GM21360 (cell line): ENCODE data around the gene ZC3H6.

Experiments
- ATAC-seq: cut with Tn5 transposase; IDR thresholded peaks from one replicate; pipeline ENCODE4 v1.9.1; 2021; ENCODE audit warnings: mild to moderate bottlenecking, moderate library complexity; ENCODE audit not compliant: unreplicated experiment

The ZC3H6 gene

GRCh38 chr2:112275311-112275886 is at the start of gene ZC3H6:
Gene ZC3H6, plus strand, starts transcription at chr2:112275597. Its CDS starts 398 bp downstream, at chr2:112275995.
- peak; percentile 94 for ATAC-seq

DNA sequence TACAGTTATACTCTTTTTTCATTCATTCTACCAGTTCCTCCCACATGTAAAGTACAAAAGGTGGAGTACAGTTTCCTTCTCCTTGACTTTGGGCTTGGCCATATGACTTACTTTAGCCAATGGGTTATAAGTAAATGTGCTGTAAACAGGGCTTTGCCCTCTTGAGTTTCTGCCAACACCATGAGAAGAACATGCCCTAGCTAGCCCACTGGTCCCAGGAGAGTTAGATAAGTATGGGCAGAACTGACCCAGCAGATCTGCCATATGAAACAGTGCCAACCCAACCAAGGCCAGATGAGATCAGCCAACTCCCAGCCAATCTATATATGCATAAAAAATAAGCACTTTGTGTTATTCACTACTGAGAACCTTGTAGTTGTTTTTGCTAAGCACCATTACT is 46.0 kb upstream of the ZC3H6 start:
- no peak for ATAC-seq

DNA sequence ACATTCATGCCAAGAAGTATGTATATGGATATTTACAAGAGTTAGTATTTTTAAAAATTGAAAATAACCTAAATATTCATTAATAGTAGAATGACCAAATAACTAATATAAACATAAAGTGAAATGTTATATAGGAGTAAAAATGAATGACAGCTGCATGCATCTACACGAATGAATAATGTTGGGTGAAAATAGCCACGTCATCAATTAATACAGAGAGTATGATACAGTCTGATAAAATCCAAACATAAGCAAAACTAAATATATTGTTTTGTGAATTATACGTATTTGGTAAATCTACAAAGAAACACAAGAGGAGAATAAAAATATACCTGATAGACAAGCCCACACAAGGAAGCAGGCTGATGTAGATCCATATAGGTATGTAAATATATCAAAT is 45.0 kb upstream of the ZC3H6 start:
- no peak for ATAC-seq

- no peak for ATAC-seq
Observed at GRCh38 chr2:112239862-112240261, 35.5 kb upstream of the ZC3H6 start.

- ATAC-seq: no peak
Observed at GRCh38 chr2:112242384-112242783, 33.0 kb upstream of the ZC3H6 start.

GRCh38 chr2:112243233-112243632 is 32.2 kb upstream of the ZC3H6 start:
- no peak for ATAC-seq

- ATAC-seq: no peak
Observed at GRCh38 chr2:112244854-112245253, 30.5 kb upstream of the ZC3H6 start.

DNA sequence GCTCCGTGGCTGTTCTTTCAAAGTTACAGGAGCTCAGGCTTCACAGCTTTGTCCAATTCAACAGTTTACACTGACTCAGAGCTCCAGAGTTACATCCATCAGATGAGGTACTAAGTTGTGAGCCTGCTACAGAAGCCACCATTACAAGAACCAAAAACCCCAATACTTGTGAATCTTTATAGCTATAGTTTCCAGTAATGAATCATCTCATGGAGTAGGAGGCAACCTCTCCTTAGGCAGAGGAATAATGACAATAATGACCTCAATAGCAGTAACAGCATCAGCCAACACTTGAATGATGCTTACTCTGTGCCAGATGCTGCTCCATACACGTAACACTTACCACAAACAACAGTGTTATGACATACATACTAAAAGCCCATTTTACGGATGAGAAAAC is 24.1 kb upstream of the ZC3H6 start:
- no peak for ATAC-seq

DNA sequence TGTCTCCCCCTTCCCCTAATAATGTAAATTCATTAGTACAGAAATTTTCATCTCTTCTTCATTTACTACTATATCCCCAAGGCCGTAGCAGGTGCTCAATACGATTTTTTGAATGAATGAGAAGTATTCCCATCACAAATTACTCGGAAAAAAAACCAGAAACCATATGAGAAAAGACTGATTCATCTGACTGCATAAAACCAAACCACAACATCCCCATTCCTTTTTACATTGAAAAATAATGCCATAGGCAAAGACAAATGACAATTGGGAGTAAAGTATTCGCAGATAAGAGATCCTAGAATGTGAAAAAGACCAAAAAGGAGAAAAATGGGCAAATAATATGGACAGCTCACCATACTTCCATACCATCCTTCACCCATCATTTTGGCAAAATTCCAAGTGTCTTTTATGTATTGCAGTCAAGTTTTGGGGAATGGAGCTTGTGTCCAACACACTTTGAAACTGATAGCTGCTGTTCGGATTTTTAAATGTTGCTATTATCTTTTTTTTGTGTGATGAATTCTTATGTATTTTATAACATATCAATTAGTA is 22.1 kb upstream of the ZC3H6 start:
- ATAC-seq: no peak

- ATAC-seq: peak; percentile 94
Observed at GRCh38 chr2:112254466-112255240, 20.7 kb upstream of the ZC3H6 start, which contains the start of gene ZC3H8. Gene ZC3H8, minus strand, starts transcription at chr2:112255042. Its CDS starts 61 bp downstream, at chr2:112254981.

DNA sequence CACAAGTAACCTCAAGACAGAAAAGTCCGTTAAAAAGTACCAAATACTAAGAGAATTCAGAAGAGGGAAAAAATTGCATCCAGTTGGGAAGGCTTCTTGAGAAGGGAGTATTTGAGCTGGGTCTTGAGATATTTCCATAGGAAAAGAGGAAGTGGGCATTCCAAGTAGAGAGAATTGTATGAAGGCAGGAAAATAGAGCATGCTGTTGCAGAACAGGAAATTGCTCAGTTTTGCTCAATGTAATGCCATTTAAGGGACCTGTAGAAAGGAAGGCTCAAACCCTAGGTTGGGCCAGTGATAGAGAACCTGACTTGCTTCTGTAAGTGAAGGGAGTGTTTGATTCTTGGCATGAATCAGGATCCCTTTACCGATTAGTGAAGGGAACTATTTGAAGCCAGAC is 19.5 kb upstream of the ZC3H6 start:
- no peak for ATAC-seq

GRCh38 chr2:112256654-112257053 is 18.7 kb upstream of the ZC3H6 start:
- ATAC-seq: no peak

GRCh38 chr2:112257575-112257974 is 17.8 kb upstream of the ZC3H6 start:
- no peak for ATAC-seq

- no peak for ATAC-seq
Observed at GRCh38 chr2:112259509-112260294, 15.7 kb upstream of the ZC3H6 start.

DNA sequence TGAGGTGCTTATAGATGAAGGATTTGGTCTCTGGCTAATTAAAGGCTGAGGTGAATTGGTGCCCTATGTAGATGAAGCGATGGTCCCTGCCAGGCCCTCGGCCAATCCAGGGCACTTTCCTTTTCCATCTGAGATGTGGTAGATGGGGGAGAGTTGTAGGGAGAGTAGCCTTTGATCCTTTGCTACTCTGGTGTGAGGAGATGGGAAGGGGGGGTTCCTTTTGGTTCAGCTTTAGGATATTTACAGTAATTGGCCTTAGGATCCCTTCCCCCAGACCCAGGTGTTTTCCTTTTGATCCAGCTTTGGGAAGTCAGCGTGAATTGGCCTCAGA is 15.1 kb upstream of the ZC3H6 start:
- ATAC-seq: no peak

DNA sequence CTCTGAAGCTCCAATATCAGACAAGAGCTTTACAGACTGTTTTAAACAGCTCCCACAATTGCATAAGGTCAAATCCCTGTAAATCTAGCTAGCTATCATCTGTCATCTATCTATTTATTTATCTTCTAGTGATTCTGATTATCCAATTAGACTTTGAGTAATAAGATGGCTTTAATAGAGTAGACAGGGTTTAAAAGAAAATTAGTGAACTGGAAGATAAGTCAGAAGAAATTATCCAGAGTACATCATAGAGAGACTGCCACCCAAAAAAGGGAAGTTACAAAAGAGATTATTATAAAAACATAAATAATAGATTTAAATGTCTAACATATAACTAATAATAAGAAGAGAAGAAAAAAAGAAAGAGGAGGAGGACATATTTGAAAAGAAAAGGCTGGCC is 12.5 kb upstream of the ZC3H6 start:
- no peak for ATAC-seq

GRCh38 chr2:112268547-112268946 is 6.8 kb upstream of the ZC3H6 start:
- no peak for ATAC-seq

GRCh38 chr2:112272669-112273068 is 2.7 kb upstream of the ZC3H6 start:
- ATAC-seq: no peak

DNA sequence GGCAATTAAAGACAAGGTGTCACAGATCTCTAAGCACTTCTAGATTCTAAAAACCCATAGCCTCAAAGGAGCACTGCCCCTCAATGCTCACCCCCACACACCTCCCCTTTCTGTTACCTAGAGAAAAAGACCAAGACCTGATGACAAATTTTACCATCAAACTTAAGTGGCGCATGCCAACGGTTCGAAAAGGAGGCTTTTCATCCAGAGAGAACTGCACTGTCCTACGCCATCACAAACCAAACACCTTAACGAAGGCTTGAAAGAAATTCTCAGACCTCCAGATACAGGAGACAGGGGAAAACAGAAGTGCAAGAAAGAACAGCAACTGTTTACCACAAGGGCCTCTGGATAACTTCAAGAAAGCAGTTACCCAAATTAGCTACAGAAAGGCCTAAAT is 2.0 kb upstream of the ZC3H6 start:
- ATAC-seq: no peak

DNA sequence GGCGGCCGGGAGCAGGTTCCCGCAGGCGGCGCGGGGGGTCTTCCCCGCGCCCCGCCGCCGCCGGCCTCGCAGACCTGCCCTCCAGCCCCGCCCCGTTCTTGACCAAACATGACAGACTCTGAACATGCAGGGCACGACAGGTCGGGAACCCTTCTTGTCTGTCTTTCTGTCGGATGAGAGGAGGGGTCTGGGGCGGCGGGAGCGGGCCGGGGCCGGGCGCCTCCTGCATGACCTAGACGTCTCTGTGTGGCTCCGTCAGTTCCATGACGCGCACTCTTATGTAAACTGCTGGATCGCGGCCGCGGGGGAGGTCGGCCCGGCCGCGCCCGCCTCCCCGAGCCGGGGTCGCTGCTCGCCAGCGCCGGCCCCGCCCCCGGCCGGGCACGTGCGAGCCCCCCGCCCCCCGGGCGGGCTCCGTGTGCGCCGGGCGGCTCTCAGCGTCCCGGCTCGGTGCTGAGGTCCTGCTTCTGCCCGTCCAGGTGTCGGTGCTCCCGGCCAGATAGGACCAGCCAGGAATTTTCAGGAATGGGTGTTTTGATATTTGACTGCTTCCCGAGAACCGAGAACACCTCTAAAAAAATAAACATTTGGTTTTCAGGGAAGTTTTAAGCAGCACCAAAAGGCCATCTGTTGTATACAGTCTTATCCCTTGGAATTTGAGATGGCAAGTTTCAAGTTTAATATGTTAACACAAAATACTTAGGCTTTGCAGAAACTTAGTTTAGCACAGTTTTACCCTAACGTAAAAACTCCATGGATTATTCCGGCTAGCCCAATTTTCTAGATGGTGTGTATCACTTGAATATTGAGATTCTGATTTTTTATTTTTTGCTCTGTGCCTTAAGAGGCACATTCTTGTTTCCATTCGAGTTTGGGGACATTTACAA is 733 bp downstream of the ZC3H6 start:
- ATAC-seq: peak; percentile 47

GRCh38 chr2:112276954-112277353 is 1.6 kb downstream of the ZC3H6 start:
- ATAC-seq: no peak
